WTC11 (cell line): ENCODE results near the gene ISCU. TPM values are rescaled to one million over a fixed set of nuclear protein-coding genes. Genes with fewer than 3 reads are reported as not detected.

Experiments used
- ATAC-seq: fragments of 200-7000 bp; cut with Tn5 transposase; 2 replicates; pipeline ENCODE4 v1.10.0; 2021; ENCODE audit warnings: mild to moderate bottlenecking, moderate library complexity
- CTCF ChIA-PET: fragments of 300-600 bp; sonication (Branson Sonifier 250); formaldehyde crosslinking; loops from one replicate; lab custom pipeline; 2021; ENCODE audit warnings: antibody characterized with exemption; lab: Charles Lee
- POLR2A ChIA-PET: fragments of 350-600 bp; sonication (Branson Sonifier 250); formaldehyde crosslinking; loops from one replicate; lab custom pipeline; 2021; ENCODE audit warnings: antibody characterized with exemption; lab: Charles Lee
- DNase-seq: peaks from one replicate; pipeline ENCODE4 v3.0.0; 2021; ENCODE audit warnings: low spot score
- H3K27ac Mint-ChIP-seq: 2 replicates; pipeline ENCODE4 v1.8.0; 2021; ENCODE audit warnings: mixed read lengths
- H3K27me3 Mint-ChIP-seq: 2 replicates; pipeline ENCODE4 v1.8.0; 2021; ENCODE audit warnings: low read depth, mild to moderate bottlenecking, moderate library complexity, mixed read lengths
- H3K36me3 Mint-ChIP-seq: 2 replicates; pipeline ENCODE4 v1.8.0; 2021; ENCODE audit warnings: mixed read lengths
- H3K4me1 Mint-ChIP-seq: 2 replicates; pipeline ENCODE4 v1.8.0; 2022; ENCODE audit warnings: mixed read lengths
- H3K4me3 Mint-ChIP-seq: 2 replicates; pipeline ENCODE4 v1.8.0; 2021; ENCODE audit warnings: mild to moderate bottlenecking, moderate library complexity, mixed read lengths
- H3K9me3 Mint-ChIP-seq: 2 replicates; pipeline ENCODE4 v1.8.0; 2021; ENCODE audit warnings: mixed read lengths
- CREM ChIP-seq: sonication (generic); formaldehyde crosslinking; IDR thresholded peaks from 2 replicates; pipeline ENCODE4 v1.8.1; 2022; ENCODE audit warnings: mild to moderate bottlenecking, missing genetic modification reagents, moderate library complexity
- ELF4 ChIP-seq: sonication (generic); formaldehyde crosslinking; IDR thresholded peaks from 2 replicates; pipeline ENCODE4 v1.8.1; 2022; ENCODE audit warnings: low read depth, mild to moderate bottlenecking, moderate library complexity, missing genetic modification reagents
- EMX1 ChIP-seq: fragments of 250-450 bp; sonication (Bioruptor Pico); IDR thresholded peaks from 2 replicates; pipeline ENCODE4 v1.8.0; 2021; ENCODE audit warnings: mild to moderate bottlenecking
- ETV6 ChIP-seq: sonication (generic); formaldehyde crosslinking; IDR thresholded peaks from 2 replicates; pipeline ENCODE4 v1.8.1; 2022; ENCODE audit warnings: mild to moderate bottlenecking, missing genetic modification reagents
- HMGA2 ChIP-seq: fragments of 250-450 bp; sonication (Bioruptor Pico); IDR thresholded peaks from 2 replicates; pipeline ENCODE4 v1.4.0; 2021; ENCODE audit warnings: mild to moderate bottlenecking, moderate library complexity
- JAZF1 ChIP-seq: fragments of 250-450 bp; sonication (Bioruptor Pico); IDR thresholded peaks from 2 replicates; pipeline ENCODE4 v1.9.0; 2021; ENCODE audit warnings: moderate library complexity, mild to moderate bottlenecking, inconsistent platforms
- NFE2L1 ChIP-seq: sonication (generic); formaldehyde crosslinking; IDR thresholded peaks from 2 replicates; pipeline ENCODE4 v1.8.1; 2023; ENCODE audit warnings: missing genetic modification reagents
- NR1H2 ChIP-seq: sonication (generic); formaldehyde crosslinking; IDR thresholded peaks from 2 replicates; pipeline ENCODE4 v1.9.0; 2021; ENCODE audit warnings: mild to moderate bottlenecking, moderate library complexity, missing genetic modification reagents
- TP53 ChIP-seq: sonication (generic); formaldehyde crosslinking; IDR thresholded peaks from 2 replicates; pipeline ENCODE4 v1.8.1; 2023; ENCODE audit warnings: mild to moderate bottlenecking, missing genetic modification reagents
- ZNF416 ChIP-seq: fragments of 250-450 bp; sonication (Bioruptor Pico); IDR thresholded peaks from 2 replicates; pipeline ENCODE4 v1.9.0; 2021; ENCODE audit warnings: mild to moderate bottlenecking, inconsistent platforms
- total RNA-seq: library from RNA; stranded (reverse); gene quantifications from 3 replicates; pipeline ENCODE4 v1.2.3, GENCODE V29; 2021
- TF ChIP-seq, protein P1 (sequence below): sonication (generic); formaldehyde crosslinking; IDR thresholded peaks from 2 replicates; pipeline ENCODE4 v1.8.0; 2022; ENCODE audit warnings: mild to moderate bottlenecking, missing genetic modification reagents
- TF ChIP-seq, protein P2 (sequence below): fragments of 250-450 bp; sonication (Bioruptor Pico); IDR thresholded peaks from 2 replicates; pipeline ENCODE4 v1.9.0; 2021; ENCODE audit warnings: moderate library complexity, mild to moderate bottlenecking, inconsistent platforms, borderline replicate concordance
- TF ChIP-seq, protein P3 (sequence below): sonication (generic); formaldehyde crosslinking; IDR thresholded peaks from 2 replicates; pipeline ENCODE4 v1.8.1; 2023; ENCODE audit warnings: mild to moderate bottlenecking, missing genetic modification reagents
- TF ChIP-seq, protein P4 (sequence below): fragments of 200-600 bp; IDR thresholded peaks from 2 replicates; pipeline ENCODE4 v1.8.0; 2022; ENCODE audit warnings: antibody characterized with exemption
- TF ChIP-seq, protein P5 (sequence below): sonication (generic); formaldehyde crosslinking; conservative IDR thresholded peaks from 2 replicates; pipeline ENCODE4 v1.8.1; 2022; ENCODE audit warnings: mild to moderate bottlenecking, missing genetic modification reagents
- TF ChIP-seq, protein P6 (sequence below): sonication (generic); formaldehyde crosslinking; IDR thresholded peaks from 2 replicates; pipeline ENCODE4 v1.8.0; 2022; ENCODE audit warnings: mild to moderate bottlenecking, missing genetic modification reagents
- TF ChIP-seq, protein P7 (sequence below): sonication (generic); formaldehyde crosslinking; IDR thresholded peaks from 2 replicates; pipeline ENCODE4 v1.8.0; 2023; ENCODE audit warnings: missing genetic modification reagents, mild to moderate bottlenecking, borderline replicate concordance

Gene ISCU
- total RNA-seq, 1 experiment from 2014 or later: 85.9 TPM

DNA sequence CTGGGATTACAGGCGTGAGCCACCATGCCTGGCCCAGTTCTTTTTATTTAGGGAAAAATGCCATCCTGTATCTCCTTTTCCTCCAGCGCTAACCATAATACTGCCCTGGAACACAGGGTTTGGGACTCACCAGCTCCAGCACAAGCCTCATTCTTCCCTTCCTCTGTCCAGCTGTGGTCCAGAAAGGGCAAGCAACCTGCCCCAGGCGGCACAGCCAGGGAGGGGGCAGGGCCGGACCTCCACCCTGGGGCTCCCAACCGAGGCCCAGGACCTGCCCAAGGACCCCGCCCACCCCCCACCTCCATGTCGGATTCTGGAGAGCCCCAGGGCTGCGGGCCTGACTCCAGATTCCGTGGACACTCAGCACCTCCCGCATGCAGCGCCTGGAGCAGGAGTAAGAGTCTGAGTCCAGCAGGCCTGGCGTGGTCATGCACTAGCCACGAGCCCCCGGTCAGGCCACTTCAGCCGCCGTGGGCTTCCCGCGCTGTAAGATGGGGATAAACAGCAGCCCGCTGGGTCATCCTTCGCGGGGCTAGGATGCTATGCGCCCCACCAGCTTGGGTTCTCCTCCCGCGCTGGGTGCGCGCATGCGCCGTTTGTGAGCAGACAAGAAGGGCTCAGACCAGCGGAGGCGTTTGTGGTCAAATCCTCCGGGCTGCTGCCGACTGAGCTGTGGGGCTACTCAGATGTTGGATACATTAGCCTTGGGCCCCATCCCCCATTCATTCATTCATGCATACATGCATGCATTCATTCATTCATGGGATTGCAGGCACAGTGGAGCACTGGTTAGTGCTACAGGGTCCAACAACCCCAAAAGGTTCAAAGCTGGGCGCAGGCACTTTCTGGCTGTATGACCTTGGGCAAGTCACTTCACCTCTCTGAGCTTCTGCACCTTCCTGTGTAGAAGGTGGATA is 19.2 kb downstream of the ISCU start (continued):
- TF ChIP-seq, protein P1, sequence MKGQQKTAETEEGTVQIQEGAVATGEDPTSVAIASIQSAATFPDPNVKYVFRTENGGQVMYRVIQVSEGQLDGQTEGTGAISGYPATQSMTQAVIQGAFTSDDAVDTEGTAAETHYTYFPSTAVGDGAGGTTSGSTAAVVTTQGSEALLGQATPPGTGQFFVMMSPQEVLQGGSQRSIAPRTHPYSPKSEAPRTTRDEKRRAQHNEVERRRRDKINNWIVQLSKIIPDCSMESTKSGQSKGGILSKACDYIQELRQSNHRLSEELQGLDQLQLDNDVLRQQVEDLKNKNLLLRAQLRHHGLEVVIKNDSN (CRISPR knock-in tag): no peak
- TF ChIP-seq ETV6: no peak
- TF ChIP-seq, protein P2, sequence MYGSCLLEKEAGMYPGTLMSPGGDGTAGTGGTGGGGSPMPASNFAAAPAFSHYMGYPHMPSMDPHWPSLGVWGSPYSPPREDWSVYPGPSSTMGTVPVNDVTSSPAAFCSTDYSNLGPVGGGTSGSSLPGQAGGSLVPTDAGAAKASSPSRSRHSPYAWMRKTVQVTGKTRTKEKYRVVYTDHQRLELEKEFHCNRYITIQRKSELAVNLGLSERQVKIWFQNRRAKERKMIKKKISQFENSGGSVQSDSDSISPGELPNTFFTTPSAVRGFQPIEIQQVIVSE (CRISPR knock-in tag): no peak
- TF ChIP-seq, protein P3, sequence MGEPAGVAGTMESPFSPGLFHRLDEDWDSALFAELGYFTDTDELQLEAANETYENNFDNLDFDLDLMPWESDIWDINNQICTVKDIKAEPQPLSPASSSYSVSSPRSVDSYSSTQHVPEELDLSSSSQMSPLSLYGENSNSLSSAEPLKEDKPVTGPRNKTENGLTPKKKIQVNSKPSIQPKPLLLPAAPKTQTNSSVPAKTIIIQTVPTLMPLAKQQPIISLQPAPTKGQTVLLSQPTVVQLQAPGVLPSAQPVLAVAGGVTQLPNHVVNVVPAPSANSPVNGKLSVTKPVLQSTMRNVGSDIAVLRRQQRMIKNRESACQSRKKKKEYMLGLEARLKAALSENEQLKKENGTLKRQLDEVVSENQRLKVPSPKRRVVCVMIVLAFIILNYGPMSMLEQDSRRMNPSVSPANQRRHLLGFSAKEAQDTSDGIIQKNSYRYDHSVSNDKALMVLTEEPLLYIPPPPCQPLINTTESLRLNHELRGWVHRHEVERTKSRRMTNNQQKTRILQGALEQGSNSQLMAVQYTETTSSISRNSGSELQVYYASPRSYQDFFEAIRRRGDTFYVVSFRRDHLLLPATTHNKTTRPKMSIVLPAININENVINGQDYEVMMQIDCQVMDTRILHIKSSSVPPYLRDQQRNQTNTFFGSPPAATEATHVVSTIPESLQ (CRISPR knock-in tag): no peak

DNA sequence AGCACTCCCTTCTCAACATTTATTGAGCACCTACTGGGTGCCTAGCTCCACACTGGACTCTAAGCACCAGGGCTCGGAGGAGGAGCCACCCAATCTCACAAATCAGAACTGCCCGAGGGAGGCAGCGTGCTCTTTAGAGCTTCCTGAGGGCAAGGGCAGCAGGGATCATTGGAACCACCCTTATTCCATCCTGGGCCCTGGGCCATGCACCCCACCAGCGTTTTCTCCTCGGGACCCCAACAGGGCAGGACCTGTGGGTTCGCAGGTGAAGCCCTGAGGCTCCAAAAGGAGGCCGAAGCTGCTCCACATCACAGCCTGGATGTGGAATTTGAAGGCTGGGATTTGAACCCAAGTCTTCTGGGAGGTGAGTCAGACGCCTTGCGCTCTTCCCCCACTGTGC is 20.1 kb downstream of the ISCU start:
- POLR2A ChIA-PET: no interaction called here
- CTCF ChIA-PET: interaction anchor here (0.7 kb wide), 1 partner anchor 30 kb away, joined by 4 read pairs; no protein-coding TSS in a partner anchor
- no peaks in the 10 kb centered on the region for H3K36me3 Mint-ChIP-seq
- TF ChIP-seq EMX1 (CRISPR knock-in tag) (no peak), JAZF1 (no peak)
- TF ChIP-seq, protein P4, sequence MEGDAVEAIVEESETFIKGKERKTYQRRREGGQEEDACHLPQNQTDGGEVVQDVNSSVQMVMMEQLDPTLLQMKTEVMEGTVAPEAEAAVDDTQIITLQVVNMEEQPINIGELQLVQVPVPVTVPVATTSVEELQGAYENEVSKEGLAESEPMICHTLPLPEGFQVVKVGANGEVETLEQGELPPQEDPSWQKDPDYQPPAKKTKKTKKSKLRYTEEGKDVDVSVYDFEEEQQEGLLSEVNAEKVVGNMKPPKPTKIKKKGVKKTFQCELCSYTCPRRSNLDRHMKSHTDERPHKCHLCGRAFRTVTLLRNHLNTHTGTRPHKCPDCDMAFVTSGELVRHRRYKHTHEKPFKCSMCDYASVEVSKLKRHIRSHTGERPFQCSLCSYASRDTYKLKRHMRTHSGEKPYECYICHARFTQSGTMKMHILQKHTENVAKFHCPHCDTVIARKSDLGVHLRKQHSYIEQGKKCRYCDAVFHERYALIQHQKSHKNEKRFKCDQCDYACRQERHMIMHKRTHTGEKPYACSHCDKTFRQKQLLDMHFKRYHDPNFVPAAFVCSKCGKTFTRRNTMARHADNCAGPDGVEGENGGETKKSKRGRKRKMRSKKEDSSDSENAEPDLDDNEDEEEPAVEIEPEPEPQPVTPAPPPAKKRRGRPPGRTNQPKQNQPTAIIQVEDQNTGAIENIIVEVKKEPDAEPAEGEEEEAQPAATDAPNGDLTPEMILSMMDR: no peak
- no peak overlapping the region for H3K27ac Mint-ChIP-seq
- no peaks in the 10 kb centered on the region for H3K4me1 Mint-ChIP-seq
- H3K9me3 Mint-ChIP-seq: peaks cover 20% of the 10 kb centered on the region
- H3K4me3 Mint-ChIP-seq: no peak overlapping the region
- DNase-seq (no peak), ATAC-seq (no peak)
- no peaks in the 10 kb centered on the region for H3K27me3 Mint-ChIP-seq

DNA sequence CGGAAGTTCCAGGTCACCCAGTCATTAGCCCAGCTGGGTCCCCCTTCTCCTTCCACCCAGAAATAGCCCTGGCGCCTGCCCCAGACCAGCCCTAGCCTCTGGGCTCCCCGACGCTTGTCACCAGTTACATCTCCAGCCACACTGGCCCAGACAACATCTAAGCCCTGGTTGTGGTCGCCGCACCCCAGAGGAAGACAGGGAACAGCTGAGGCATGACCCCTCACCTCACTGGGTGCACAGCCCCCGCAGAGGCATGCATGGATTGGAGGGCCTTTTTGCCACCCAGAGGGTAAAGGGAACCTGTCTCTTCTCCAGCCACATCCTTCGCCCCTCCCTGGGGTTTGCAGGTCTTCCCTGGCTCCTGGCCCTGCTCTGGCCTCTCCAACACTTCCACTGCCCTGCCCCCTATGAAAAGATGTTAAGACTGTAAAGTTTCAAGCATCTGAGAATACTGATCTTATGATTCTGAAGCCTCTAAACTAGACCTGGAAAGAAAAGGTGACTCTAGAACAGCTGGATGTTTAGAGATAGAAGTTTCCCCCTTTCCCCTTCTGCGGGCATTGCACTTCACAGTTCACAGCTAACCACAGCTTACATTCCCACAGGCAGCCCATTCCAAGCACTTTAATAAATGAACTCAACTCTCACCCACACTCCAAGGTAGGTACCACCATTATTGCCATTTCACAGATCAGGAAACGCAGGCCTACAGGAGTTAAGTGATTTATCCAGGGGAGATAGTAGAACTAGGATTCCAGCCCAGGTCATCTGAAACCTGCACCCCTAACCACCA is 20.8 kb downstream of the ISCU start:
- no peaks in the 10 kb centered on the region for H3K4me1 Mint-ChIP-seq
- no peak overlapping the region for H3K4me3 Mint-ChIP-seq
- no peaks in the 10 kb centered on the region for H3K27me3 Mint-ChIP-seq
- H3K27ac Mint-ChIP-seq: no peak overlapping the region
- ChIA-PET POLR2A (interaction anchor here (0.6 kb wide), 1 partner anchor 691 kb away, joined by 6 read pairs; no protein-coding TSS in a partner anchor), CTCF (interaction anchor here (0.6 kb wide), 1 partner anchor 35 kb away, joined by 3 read pairs; no protein-coding TSS in a partner anchor)
- no peaks in the 10 kb centered on the region for H3K36me3 Mint-ChIP-seq
- ATAC-seq (no peak), DNase-seq (no peak)
- peaks cover 14% of the 10 kb centered on the region for H3K9me3 Mint-ChIP-seq
- TF ChIP-seq TP53: no peak
- TF ChIP-seq, protein P5, sequence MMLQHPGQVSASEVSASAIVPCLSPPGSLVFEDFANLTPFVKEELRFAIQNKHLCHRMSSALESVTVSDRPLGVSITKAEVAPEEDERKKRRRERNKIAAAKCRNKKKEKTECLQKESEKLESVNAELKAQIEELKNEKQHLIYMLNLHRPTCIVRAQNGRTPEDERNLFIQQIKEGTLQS (CRISPR knock-in tag): no peak
- no peak for TF ChIP-seq NFE2L1 (CRISPR knock-in tag)
- TF ChIP-seq, protein P6, sequence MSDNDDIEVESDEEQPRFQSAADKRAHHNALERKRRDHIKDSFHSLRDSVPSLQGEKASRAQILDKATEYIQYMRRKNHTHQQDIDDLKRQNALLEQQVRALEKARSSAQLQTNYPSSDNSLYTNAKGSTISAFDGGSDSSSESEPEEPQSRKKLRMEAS: no peak
- no peak for TF ChIP-seq NR1H2 (CRISPR knock-in tag)
- no peak for TF ChIP-seq EMX1 (CRISPR knock-in tag)
- no peak for TF ChIP-seq CREM
- TF ChIP-seq, protein P7, sequence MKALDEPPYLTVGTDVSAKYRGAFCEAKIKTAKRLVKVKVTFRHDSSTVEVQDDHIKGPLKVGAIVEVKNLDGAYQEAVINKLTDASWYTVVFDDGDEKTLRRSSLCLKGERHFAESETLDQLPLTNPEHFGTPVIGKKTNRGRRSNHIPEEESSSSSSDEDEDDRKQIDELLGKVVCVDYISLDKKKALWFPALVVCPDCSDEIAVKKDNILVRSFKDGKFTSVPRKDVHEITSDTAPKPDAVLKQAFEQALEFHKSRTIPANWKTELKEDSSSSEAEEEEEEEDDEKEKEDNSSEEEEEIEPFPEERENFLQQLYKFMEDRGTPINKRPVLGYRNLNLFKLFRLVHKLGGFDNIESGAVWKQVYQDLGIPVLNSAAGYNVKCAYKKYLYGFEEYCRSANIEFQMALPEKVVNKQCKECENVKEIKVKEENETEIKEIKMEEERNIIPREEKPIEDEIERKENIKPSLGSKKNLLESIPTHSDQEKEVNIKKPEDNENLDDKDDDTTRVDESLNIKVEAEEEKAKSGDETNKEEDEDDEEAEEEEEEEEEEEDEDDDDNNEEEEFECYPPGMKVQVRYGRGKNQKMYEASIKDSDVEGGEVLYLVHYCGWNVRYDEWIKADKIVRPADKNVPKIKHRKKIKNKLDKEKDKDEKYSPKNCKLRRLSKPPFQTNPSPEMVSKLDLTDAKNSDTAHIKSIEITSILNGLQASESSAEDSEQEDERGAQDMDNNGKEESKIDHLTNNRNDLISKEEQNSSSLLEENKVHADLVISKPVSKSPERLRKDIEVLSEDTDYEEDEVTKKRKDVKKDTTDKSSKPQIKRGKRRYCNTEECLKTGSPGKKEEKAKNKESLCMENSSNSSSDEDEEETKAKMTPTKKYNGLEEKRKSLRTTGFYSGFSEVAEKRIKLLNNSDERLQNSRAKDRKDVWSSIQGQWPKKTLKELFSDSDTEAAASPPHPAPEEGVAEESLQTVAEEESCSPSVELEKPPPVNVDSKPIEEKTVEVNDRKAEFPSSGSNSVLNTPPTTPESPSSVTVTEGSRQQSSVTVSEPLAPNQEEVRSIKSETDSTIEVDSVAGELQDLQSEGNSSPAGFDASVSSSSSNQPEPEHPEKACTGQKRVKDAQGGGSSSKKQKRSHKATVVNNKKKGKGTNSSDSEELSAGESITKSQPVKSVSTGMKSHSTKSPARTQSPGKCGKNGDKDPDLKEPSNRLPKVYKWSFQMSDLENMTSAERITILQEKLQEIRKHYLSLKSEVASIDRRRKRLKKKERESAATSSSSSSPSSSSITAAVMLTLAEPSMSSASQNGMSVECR (CRISPR knock-in tag): no peak
- TF ChIP-seq HMGA2 (CRISPR knock-in tag): no peak
- TF ChIP-seq, protein P4: no peak
- no peak for TF ChIP-seq ZNF416 (CRISPR knock-in tag)
- TF ChIP-seq ELF4 (CRISPR knock-in tag): no peak
- no peak for TF ChIP-seq ETV6
